ENCODE measurements around the gene ADRA1B. TPM values are rescaled to one million over a fixed set of nuclear protein-coding genes. Genes with fewer than 3 reads are reported as not detected.

Gene ADRA1B
- total RNA-seq, 1 donor from 2014 or later = 1.9 TPM

DNA sequence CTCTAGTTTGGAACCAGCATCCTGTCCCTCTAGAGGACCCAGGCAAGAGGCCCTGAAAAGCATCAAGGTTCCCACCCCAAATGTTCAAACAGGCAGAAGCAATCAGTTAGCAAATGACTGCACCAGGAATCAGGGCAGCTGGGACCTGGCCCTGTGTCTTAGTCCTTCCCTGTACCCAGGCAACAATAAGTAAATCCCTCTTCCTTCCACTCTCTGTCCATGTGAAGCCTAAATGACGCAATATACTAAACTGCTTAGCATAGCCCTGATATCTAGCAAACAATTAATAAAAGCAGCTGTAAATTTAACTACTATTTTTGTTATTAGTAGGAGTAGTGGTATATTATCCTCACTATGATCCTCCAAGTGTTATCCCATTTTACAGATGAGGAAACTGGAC, 13.2 kb upstream of the ADRA1B start:
- no peaks in the 10 kb centered on the region for H4K20me1 ChIP-seq (ENCODE audit: insufficient read depth, low read length)
- no peak overlapping the region for H2AFZ ChIP-seq (ENCODE audit: low read depth, low read length)
- peak overlapping the region; percentile 90 for H3K27ac Mint-ChIP-seq (ENCODE audit: unreplicated experiment)

DNA sequence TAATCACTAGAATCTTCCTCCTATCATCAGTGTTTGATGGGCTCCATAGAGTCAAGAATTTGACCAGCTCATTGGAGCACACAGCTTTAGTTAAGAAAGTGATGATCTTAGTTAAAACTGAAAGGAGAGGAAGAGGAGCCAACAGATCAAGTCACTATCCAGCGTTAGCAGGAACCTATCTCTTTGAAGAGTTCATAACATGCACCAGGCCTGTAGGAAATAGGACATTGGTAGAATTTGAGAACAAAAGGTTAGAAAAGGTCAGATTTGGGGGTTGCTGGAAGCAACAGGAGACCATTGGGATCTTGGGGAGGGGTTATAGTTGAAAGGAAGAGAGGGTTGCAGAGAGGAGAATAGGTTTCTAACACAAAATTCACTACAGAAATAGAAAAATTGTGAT, 11.4 kb upstream of the ADRA1B start:
- Mint-ChIP-seq H3K27ac (ENCODE audit: unreplicated experiment) (peak overlapping the region; percentile 70), H3K4me1 (ENCODE audit: low read depth, unreplicated experiment) (peaks cover 63% of the 10 kb centered on the region), H3K9me3 (ENCODE audit: unreplicated experiment) (no peaks in the 10 kb centered on the region), H3K4me3 (ENCODE audit: unreplicated experiment) (no peak overlapping the region), H3K27me3 (ENCODE audit: low read depth, unreplicated experiment) (no peaks in the 10 kb centered on the region), H3K36me3 (ENCODE audit: low read depth, unreplicated experiment) (no peaks in the 10 kb centered on the region)
- Histone ChIP-seq H3K27me3 (ENCODE audit: insufficient read depth, low read length) (no peaks in the 10 kb centered on the region), H3K4me2 (ENCODE audit: low read length) (peak overlapping the region; percentile 43), H3K36me3 (ENCODE audit: insufficient read depth, low read length) (no peaks in the 10 kb centered on the region), H3K27ac (ENCODE audit: low read depth, low read length) (peak overlapping the region; percentile 64), H3K9ac (ENCODE audit: low read length) (no peak overlapping the region), H3K4me3 (ENCODE audit: insufficient read depth, low read depth, low read length) (no peak overlapping the region), H3K4me1 (ENCODE audit: insufficient read depth, low read length) (peaks cover 57% of the 10 kb centered on the region), H3K9me3 (ENCODE audit: insufficient read depth, low read depth, low read length) (no peaks in the 10 kb centered on the region), H4K20me1 (ENCODE audit: insufficient read depth, low read length) (no peaks in the 10 kb centered on the region), H3K79me2 (ENCODE audit: insufficient read depth, low read length) (no peaks in the 10 kb centered on the region), H2AFZ (ENCODE audit: low read depth, low read length) (no peak overlapping the region)
- TF ChIP-seq, protein P1, sequence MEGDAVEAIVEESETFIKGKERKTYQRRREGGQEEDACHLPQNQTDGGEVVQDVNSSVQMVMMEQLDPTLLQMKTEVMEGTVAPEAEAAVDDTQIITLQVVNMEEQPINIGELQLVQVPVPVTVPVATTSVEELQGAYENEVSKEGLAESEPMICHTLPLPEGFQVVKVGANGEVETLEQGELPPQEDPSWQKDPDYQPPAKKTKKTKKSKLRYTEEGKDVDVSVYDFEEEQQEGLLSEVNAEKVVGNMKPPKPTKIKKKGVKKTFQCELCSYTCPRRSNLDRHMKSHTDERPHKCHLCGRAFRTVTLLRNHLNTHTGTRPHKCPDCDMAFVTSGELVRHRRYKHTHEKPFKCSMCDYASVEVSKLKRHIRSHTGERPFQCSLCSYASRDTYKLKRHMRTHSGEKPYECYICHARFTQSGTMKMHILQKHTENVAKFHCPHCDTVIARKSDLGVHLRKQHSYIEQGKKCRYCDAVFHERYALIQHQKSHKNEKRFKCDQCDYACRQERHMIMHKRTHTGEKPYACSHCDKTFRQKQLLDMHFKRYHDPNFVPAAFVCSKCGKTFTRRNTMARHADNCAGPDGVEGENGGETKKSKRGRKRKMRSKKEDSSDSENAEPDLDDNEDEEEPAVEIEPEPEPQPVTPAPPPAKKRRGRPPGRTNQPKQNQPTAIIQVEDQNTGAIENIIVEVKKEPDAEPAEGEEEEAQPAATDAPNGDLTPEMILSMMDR (IDR thresholded peaks at IDR 0.05; ENCODE audit: insufficient read depth, low read depth, low read length) = no peak
- no peak for TF ChIP-seq EZH2 (IDR thresholded peaks at IDR 0.05; ENCODE audit: insufficient read depth, low read length)
- FAIRE-seq (no peak), DNase-seq (ENCODE audit: low read depth) (no peak)

More for the DNA sequence above, 13.2 kb upstream of the ADRA1B start:
- no peaks in the 10 kb centered on the region for H3K27me3 Mint-ChIP-seq (ENCODE audit: low read depth, unreplicated experiment)
- peaks cover 50% of the 10 kb centered on the region for H3K4me1 ChIP-seq (ENCODE audit: insufficient read depth, low read length)
- H3K4me1 Mint-ChIP-seq (ENCODE audit: low read depth, unreplicated experiment) = peaks cover 67% of the 10 kb centered on the region
- no peaks in the 10 kb centered on the region for H3K9me3 ChIP-seq (ENCODE audit: insufficient read depth, low read depth, low read length)
- H3K4me3 Mint-ChIP-seq (ENCODE audit: unreplicated experiment) = no peak overlapping the region
- DNase-seq (ENCODE audit: low read depth) (no peak), FAIRE-seq (no peak)
- H3K27me3 ChIP-seq (ENCODE audit: insufficient read depth, low read length) = no peaks in the 10 kb centered on the region
- H3K79me2 ChIP-seq (ENCODE audit: insufficient read depth, low read length) = no peaks in the 10 kb centered on the region
- peak overlapping the region; percentile 41 for H3K4me2 ChIP-seq (ENCODE audit: low read length)
- no peaks in the 10 kb centered on the region for H3K36me3 ChIP-seq (ENCODE audit: insufficient read depth, low read length)
- TF ChIP-seq, protein P1 (IDR thresholded peaks at IDR 0.05; ENCODE audit: insufficient read depth, low read depth, low read length) = no peak
- TF ChIP-seq EZH2 (IDR thresholded peaks at IDR 0.05; ENCODE audit: insufficient read depth, low read length) = no peak
- no peak overlapping the region for H3K4me3 ChIP-seq (ENCODE audit: insufficient read depth, low read depth, low read length)
- H3K27ac ChIP-seq (ENCODE audit: low read depth, low read length) = peak overlapping the region; percentile 44
- no peak overlapping the region for H3K9ac ChIP-seq (ENCODE audit: low read length)
- H3K9me3 Mint-ChIP-seq (ENCODE audit: unreplicated experiment) = no peaks in the 10 kb centered on the region
- no peaks in the 10 kb centered on the region for H3K36me3 Mint-ChIP-seq (ENCODE audit: low read depth, unreplicated experiment)

DNA sequence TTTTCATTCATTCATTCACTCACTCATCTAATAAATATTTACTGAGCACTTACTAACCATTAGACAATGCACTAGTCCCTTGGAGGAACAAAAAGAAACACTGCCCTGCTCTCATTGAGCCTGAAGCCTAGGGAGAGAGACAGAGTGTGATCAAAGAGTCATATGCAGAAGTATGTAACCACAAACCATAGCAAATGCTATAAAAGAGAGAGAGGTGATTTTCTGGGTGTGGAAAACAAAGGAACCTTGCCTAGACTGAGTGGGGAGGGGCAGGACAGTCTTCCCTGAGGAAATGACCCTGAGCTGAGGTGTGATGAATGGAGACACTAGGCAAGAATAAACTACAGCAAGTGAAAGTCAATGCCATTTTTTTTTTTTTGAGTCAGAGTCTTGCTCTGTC, 10.8 kb upstream of the ADRA1B start:
- Histone ChIP-seq H3K4me2 (ENCODE audit: low read length) (peak overlapping the region; percentile 45), H3K4me3 (ENCODE audit: insufficient read depth, low read depth, low read length) (no peak overlapping the region), H3K27me3 (ENCODE audit: insufficient read depth, low read length) (no peaks in the 10 kb centered on the region), H3K27ac (ENCODE audit: low read depth, low read length) (peak overlapping the region; percentile 64), H3K36me3 (ENCODE audit: insufficient read depth, low read length) (no peaks in the 10 kb centered on the region), H2AFZ (ENCODE audit: low read depth, low read length) (no peak overlapping the region), H3K9ac (ENCODE audit: low read length) (no peak overlapping the region), H3K4me1 (ENCODE audit: insufficient read depth, low read length) (peaks cover 57% of the 10 kb centered on the region), H3K9me3 (ENCODE audit: insufficient read depth, low read depth, low read length) (no peaks in the 10 kb centered on the region), H4K20me1 (ENCODE audit: insufficient read depth, low read length) (no peaks in the 10 kb centered on the region), H3K79me2 (ENCODE audit: insufficient read depth, low read length) (no peaks in the 10 kb centered on the region)
- peak overlapping the region; percentile 70 for H3K27ac Mint-ChIP-seq (ENCODE audit: unreplicated experiment)
- peak; percentile 100 for FAIRE-seq
- H3K4me1 Mint-ChIP-seq (ENCODE audit: low read depth, unreplicated experiment) = peaks cover 59% of the 10 kb centered on the region
- TF ChIP-seq, protein P1 (IDR thresholded peaks at IDR 0.05; ENCODE audit: insufficient read depth, low read depth, low read length) = no peak
- TF ChIP-seq EZH2 (IDR thresholded peaks at IDR 0.05; ENCODE audit: insufficient read depth, low read length) = no peak
- H3K27me3 Mint-ChIP-seq (ENCODE audit: low read depth, unreplicated experiment) = no peaks in the 10 kb centered on the region
- H3K9me3 Mint-ChIP-seq (ENCODE audit: unreplicated experiment) = no peaks in the 10 kb centered on the region
- no peaks in the 10 kb centered on the region for H3K36me3 Mint-ChIP-seq (ENCODE audit: low read depth, unreplicated experiment)
- no peak overlapping the region for H3K4me3 Mint-ChIP-seq (ENCODE audit: unreplicated experiment)
- peak; percentile 99 for DNase-seq (ENCODE audit: low read depth)
